IPS DF 6.9 (cell line): Measurements from ENCODE around the gene RSRP1.
"Not testable (repeated sequence)": the region's sequence is repeated elsewhere in the genome, so short reads cannot be mapped to it uniquely, and the experiment has no call there.

Source experiments
- DNase-seq: peaks from one replicate; pipeline ENCODE4 v3.0.0-alpha.2; 2013; ENCODE audit warnings: low read depth, low spot score
- H3K27ac ChIP-seq: one replicate; pipeline ENCODE4 v1.5.1; 2013; ENCODE audit warnings: low read length, control low read depth
- H3K27me3 ChIP-seq: 2 replicates; pipeline ENCODE4 v1.6.1; 2013; ENCODE audit warnings: mild to moderate bottlenecking, low read length; ENCODE audit not compliant: control insufficient read depth, insufficient read depth
- H3K36me3 ChIP-seq: 2 replicates; pipeline ENCODE4 v1.6.1; 2013; ENCODE audit warnings: low read length; ENCODE audit not compliant: control insufficient read depth, insufficient read depth
- H3K4me1 ChIP-seq: 2 replicates; pipeline ENCODE4 v1.6.1; 2013; ENCODE audit warnings: low read length; ENCODE audit not compliant: control insufficient read depth, insufficient read depth
- H3K4me3 ChIP-seq: 2 replicates; pipeline ENCODE4 v1.5.1; 2013; ENCODE audit warnings: mild to moderate bottlenecking, low read length
- H3K9me3 ChIP-seq: 2 replicates; pipeline ENCODE4 v1.6.1; 2013; ENCODE audit warnings: low read length, inconsistent platforms; ENCODE audit not compliant: control insufficient read depth, insufficient read depth
- WGBS: extraction: QIAGEN DNeasy Blood & Tissue Kit; methylation state at CpG from one replicate; pipeline ENCODE4 v1.1.7; 2013; ENCODE audit warnings: mixed read lengths, missing lambda C conversion rate; ENCODE audit not compliant: insufficient read length, insufficient coverage; 5-methylcytosine and 5-hydroxymethylcytosine counted together

The RSRP1 gene

DNA sequence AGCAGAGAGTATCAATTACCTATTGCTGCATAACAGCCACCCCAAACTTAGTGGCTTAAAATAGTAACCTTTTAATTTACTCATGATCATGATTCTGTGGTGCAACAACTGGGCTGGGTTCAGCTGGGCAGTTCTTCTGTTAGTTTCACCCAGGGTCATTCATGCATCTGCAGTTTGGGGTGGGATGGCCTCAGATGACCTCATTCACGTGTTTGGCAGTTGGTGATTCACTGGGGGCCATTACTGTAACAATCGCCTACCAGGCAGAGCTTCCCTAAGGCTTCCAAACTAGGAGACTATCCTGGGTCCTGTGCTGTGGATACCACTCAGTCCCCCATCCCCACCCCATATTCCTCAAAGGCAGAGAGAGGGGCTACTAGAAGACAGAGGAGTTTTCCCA lies 31.1 kb upstream of the RSRP1 start:
- not testable (repeated sequence) for H3K27me3 ChIP-seq, H3K4me1 ChIP-seq, H3K9me3 ChIP-seq, DNase-seq, H3K36me3 ChIP-seq, H3K4me3 ChIP-seq, H3K27ac ChIP-seq
- WGBS = no CpG with 5 or more reads among the region's 2 CpGs

DNA sequence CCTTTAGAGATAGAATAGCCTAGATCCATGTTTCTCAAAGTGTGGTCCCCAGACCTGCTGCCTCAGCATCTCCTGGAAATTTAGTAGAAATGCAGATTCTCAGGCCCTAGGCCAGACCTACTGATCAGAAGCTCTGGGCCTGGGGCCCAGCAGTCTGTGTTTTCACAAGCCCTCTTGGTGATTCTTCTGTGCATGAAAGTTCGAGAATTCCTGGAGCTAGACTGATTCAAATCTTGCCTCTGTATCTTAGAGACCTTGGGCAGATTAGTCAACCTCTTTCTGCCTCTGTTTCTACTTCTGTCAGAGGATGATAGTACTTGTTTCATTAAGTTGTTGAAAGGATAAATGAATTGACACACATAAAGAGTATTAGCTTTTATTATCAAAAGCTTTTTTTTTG lies 30.0 kb upstream of the RSRP1 start:
- DNase-seq, H3K4me1 ChIP-seq, H3K27me3 ChIP-seq, H3K36me3 ChIP-seq, H3K4me3 ChIP-seq, H3K27ac ChIP-seq, H3K9me3 ChIP-seq: not testable (repeated sequence)
- no CpG with 5 or more reads among the region's 1 CpG for WGBS

DNA sequence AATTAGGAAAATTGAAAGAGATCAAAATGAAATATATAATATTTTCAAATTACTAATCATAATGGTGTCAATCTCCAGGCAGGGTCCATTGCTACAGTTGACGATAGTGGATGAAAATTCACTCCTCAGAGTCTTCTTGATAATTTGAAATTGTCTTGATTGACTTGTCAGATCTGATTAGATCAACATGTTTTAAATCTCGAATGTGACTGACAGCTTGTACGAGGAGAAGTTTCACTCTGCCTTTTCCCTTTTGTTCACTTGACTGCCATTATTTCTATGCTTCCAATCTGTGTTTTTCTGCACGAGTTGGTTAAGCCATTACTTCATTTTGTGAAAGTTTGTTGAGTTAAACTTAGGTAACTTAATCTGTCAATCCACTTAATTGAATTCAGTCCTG lies 28.4 kb upstream of the RSRP1 start:
- H3K27me3 ChIP-seq, H3K4me1 ChIP-seq, H3K27ac ChIP-seq, H3K36me3 ChIP-seq, H3K9me3 ChIP-seq, DNase-seq, H3K4me3 ChIP-seq: not testable (repeated sequence)
- no CpG with 5 or more reads among the region's 4 CpGs for WGBS

- not testable (repeated sequence) for H3K27me3 ChIP-seq, H3K4me1 ChIP-seq, H3K9me3 ChIP-seq, DNase-seq, H3K27ac ChIP-seq, H3K36me3 ChIP-seq, H3K4me3 ChIP-seq
- no CpG with 5 or more reads among the region's 8 CpGs for whole genome bisulfite sequencing
These were observed 25.0 kb upstream of the RSRP1 start, which contains the start of gene RHD for GRCh38 chr1:25272238-25272637. RHD (plus strand) TSS chr1:25272509; CDS start chr1:25272548, 39 bp downstream.

GRCh38 chr1:25268143-25268760 lies 21.0 kb upstream of the RSRP1 start:
- not testable (repeated sequence) for H3K36me3 ChIP-seq, H3K27ac ChIP-seq, H3K27me3 ChIP-seq, H3K9me3 ChIP-seq, H3K4me1 ChIP-seq, DNase-seq
- H3K4me3 ChIP-seq = peak overlapping the region; percentile 30; the same call in 1 of the 2 replicates
- WGBS = no CpG with 5 or more reads among the region's 14 CpGs

DNA sequence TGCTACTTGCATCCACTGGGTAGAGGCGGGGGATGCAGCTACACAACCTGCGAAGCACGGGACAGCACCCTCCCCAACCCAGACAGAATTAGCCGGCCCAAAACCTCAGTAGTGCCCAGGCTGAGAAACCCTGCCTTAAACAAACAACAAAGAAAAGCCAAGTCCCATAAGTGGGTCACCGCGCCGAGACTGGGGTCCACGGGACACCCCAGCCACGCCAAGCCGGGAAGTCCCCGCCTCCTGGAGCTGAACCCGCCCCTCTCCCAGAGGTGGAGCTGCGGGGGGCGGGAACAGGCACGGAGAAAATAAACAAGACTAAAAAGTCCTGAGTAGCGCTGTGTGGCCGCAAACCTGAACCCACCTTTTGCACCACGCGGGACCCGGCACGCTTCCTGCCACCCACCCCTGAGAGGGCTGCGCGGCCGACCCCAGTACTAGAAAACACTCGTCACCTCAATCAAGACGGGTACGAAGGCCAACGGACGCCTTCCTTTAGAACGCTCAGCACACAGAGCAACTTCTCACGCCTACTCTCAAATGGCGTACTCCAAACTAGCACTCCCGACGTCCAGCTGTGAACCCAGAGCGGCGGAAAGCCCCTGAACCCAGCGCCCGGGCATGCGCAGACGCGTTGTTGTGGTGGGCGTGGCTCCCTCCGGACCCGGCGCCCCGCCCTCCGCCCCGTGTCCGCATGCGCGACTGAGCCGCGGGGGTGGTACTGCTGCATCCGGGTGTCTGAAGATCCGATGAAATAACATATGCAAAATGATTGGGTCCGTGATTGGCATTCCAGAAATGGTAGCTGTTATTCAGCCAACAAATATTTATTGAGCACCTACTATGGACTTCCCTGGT lies 20.3 kb upstream of the RSRP1 start:
- not testable (repeated sequence) for H3K27me3 ChIP-seq, H3K9me3 ChIP-seq, H3K27ac ChIP-seq, H3K36me3 ChIP-seq, H3K4me1 ChIP-seq, DNase-seq
- no CpG with 5 or more reads among the region's 56 CpGs for WGBS
- peak overlapping the region; percentile 78; the same call in 1 of the 2 replicates for H3K4me3 ChIP-seq

GRCh38 chr1:25266554-25267287 lies 19.5 kb upstream of the RSRP1 start:
- H3K4me1 ChIP-seq, H3K27me3 ChIP-seq, H3K27ac ChIP-seq, DNase-seq, H3K36me3 ChIP-seq, H3K9me3 ChIP-seq: not testable (repeated sequence)
- peak overlapping the region; percentile 39; the same call in 1 of the 2 replicates for H3K4me3 ChIP-seq
- WGBS = no CpG with 5 or more reads among the region's 45 CpGs

DNA sequence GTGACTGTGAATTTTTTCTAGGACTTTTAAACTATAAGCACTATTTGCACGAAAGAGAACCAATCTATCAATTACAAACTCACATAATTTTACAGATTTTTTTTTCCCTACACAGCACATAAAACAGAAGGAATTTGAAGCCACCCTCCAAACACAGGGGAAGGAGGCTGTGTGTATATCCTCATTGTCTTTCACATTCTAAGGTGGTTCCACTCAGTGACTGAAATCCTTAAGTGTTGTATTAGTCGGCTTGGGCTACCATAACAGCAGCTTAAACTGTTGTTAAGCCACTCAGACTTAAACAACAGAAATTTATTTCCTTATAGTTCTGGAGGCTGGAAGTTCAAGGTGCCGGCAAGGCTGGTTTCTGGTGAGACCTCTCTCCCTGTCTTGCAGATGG lies 13.1 kb upstream of the RSRP1 start:
- not testable (repeated sequence) for DNase-seq, H3K27ac ChIP-seq, H3K4me3 ChIP-seq, H3K27me3 ChIP-seq, H3K4me1 ChIP-seq, H3K9me3 ChIP-seq, H3K36me3 ChIP-seq
- WGBS = no CpG with 5 or more reads among the region's 3 CpGs

- H3K27ac ChIP-seq, DNase-seq: not testable (repeated sequence)
These were observed 12.6 kb upstream of the RSRP1 start for GRCh38 chr1:25259813-25260212.

GRCh38 chr1:25257196-25257595 lies 9.9 kb upstream of the RSRP1 start:
- Histone ChIP-seq H3K9me3 (no peaks in the 10 kb centered on the region), H3K27me3 (no peaks in the 10 kb centered on the region), H3K36me3 (no peaks in the 10 kb centered on the region), H3K4me1 (peaks cover 2% of the 10 kb centered on the region; the same call in 1 of the 2 replicates), H3K27ac (no peak overlapping the region), H3K4me3 (no peak overlapping the region)
- no peak for DNase-seq
- WGBS = no CpG with 5 or more reads among the region's 1 CpG

More at GRCh38 chr1:25259813-25260212, 12.6 kb upstream of the RSRP1 start:
- not testable (repeated sequence) for H3K36me3 ChIP-seq, H3K4me3 ChIP-seq, H3K27me3 ChIP-seq, H3K9me3 ChIP-seq, H3K4me1 ChIP-seq
- no CpG with 5 or more reads among the region's 7 CpGs for WGBS
